ENCODE results near the gene FRK.
"Not testable (repeated sequence)": the region's sequence is repeated elsewhere in the genome, so short reads cannot be mapped to it uniquely, and the experiment has no call there.

GRCh38 chr6:115888687-115889470, 171.8 kb downstream of the FRK start:
- TF ChIP-seq POLR2A, CTCF (IDR thresholded peaks at IDR 0.05): not testable (repeated sequence)

Data from lower leg skin (tissue), 3 donors.